Tibial nerve (tissue), 4 donors: Measurements from ENCODE around the gene MAP4K2. TPM values are rescaled to one million over a fixed set of nuclear protein-coding genes. Genes with fewer than 3 reads are reported as not detected.

Experiments
- DNase-seq, 2 donors: peaks; one replicate each; pipeline ENCODE4 v3.0.0-alpha.2; 2019; ENCODE audit warnings: low spot score in 2 of 2
- H3K27ac ChIP-seq, 4 donors: fragments of 200-600 bp; sonication (generic) in 3 of 4; one replicate each; pipeline ENCODE4 v1.5.1; 2017 to 2019; ENCODE audit warnings: mild to moderate bottlenecking in 1 of 4
- H3K27me3 ChIP-seq, 2 donors: fragments of 200-600 bp; sonication (generic) in 1 of 2; one replicate each; pipeline versions ENCODE4 v1.5.1 to v1.6.0; 2017 to 2019
- H3K36me3 ChIP-seq, 3 donors: fragments of 200-600 bp; sonication (generic); one replicate each; pipeline ENCODE4 v1.5.1; 2018 to 2019
- H3K4me1 ChIP-seq, 4 donors: fragments of 200-600 bp; sonication (generic) in 3 of 4; one replicate each; pipeline ENCODE4 v1.5.1; 2017 to 2019
- H3K4me3 ChIP-seq, 4 donors: fragments of 200-600 bp; sonication (generic) in 3 of 4; one replicate each; pipeline ENCODE4 v1.5.1; 2017 to 2019; ENCODE audit warnings: mild to moderate bottlenecking in 1 of 4, moderate library complexity in 1 of 4
- H3K9me3 ChIP-seq, 4 donors: fragments of 200-600 bp; sonication (generic) in 3 of 4; one replicate each; pipeline ENCODE4 v1.5.1; 2017 to 2019
- CTCF ChIP-seq, 5 experiments: fragments of 200-600 bp in 3 of 5; fragments of 450-650 bp in 2 of 5; sonication (generic) in 3 of 5; IDR thresholded peaks; one replicate each; pipeline ENCODE4 v1.5.1; 2016 to 2019; ENCODE audit warnings: antibody characterized with exemption in 5 of 5, mild to moderate bottlenecking in 3 of 5, moderate library complexity in 2 of 5
- EP300 ChIP-seq, 2 donors: sonication (generic); formaldehyde crosslinking; IDR thresholded peaks; one replicate each; pipeline ENCODE4 v1.6.1; 2017; ENCODE audit warnings: antibody characterized with exemption in 2 of 2, mild to moderate bottlenecking in 1 of 2
- POLR2A ChIP-seq, 2 donors: fragments of 450-650 bp; IDR thresholded peaks; one replicate each; pipeline ENCODE4 v1.6.1; 2017; ENCODE audit warnings: antibody characterized with exemption in 2 of 2, mild to moderate bottlenecking in 2 of 2, moderate library complexity in 2 of 2
- WGBS, 2 donors: methylation state at CpG; one replicate each; pipeline ENCODE4 v1.1.5; 2018; 5-methylcytosine and 5-hydroxymethylcytosine counted together
- total RNA-seq, 4 donors: library from RNA; depleted of rRNA; stranded (reverse); fragments of >200 nt; gene quantifications; one replicate each; pipeline ENCODE4 v1.1.0, GENCODE V29; 2016

Gene MAP4K2
- total RNA-seq, 4 donors from 2014 or later = 10.6 to 22.2 (median 13.5) TPM

GRCh38 chr11:64829536-64830251 lies 26.7 kb upstream of the MAP4K2 start:
- WGBS, 2 donors = 82 to 89% methylated on average over 16 to 32 of the region's 43 CpGs
- Histone ChIP-seq H3K36me3 (no peaks in the 10 kb centered on the region), H3K4me1 (no peaks in the 10 kb centered on the region), H3K4me3 (no peak overlapping the region), H3K27ac (no peak overlapping the region), H3K9me3 (no peaks in the 10 kb centered on the region), H3K27me3 (no peaks in the 10 kb centered on the region)
- TF ChIP-seq POLR2A (IDR thresholded peaks at IDR 0.05) (no peak), CTCF (IDR thresholded peaks at IDR 0.05) (no peak), EP300 (IDR thresholded peaks at IDR 0.05) (no peak)
- DNase-seq = no peak

- Histone ChIP-seq H3K4me3 (no peak overlapping the region), H3K36me3 (no peaks in the 10 kb centered on the region), H3K4me1 (no peaks in the 10 kb centered on the region), H3K9me3 (no peaks in the 10 kb centered on the region), H3K27ac (no peak overlapping the region), H3K27me3 (no peaks in the 10 kb centered on the region)
- WGBS, 2 donors = 91 to 94% methylated on average over 15 to 18 of the region's 22 CpGs
- no peak for DNase-seq
- TF ChIP-seq CTCF (IDR thresholded peaks at IDR 0.05) (no peak), POLR2A (IDR thresholded peaks at IDR 0.05) (no peak), EP300 (IDR thresholded peaks at IDR 0.05) (no peak)
These were observed 24.4 kb upstream of the MAP4K2 start for GRCh38 chr11:64827451-64827839.

GRCh38 chr11:64826578-64827450 lies 23.8 kb upstream of the MAP4K2 start:
- no peak for DNase-seq
- TF ChIP-seq CTCF (IDR thresholded peaks at IDR 0.05) (no peak), EP300 (IDR thresholded peaks at IDR 0.05) (no peak), POLR2A (IDR thresholded peaks at IDR 0.05) (no peak)
- Histone ChIP-seq H3K4me3 (no peak overlapping the region), H3K36me3 (no peaks in the 10 kb centered on the region), H3K4me1 (no peaks in the 10 kb centered on the region), H3K27me3 (no peaks in the 10 kb centered on the region), H3K27ac (no peak overlapping the region), H3K9me3 (no peaks in the 10 kb centered on the region)
- WGBS, 2 donors = 87 to 90% methylated on average over 52 of the region's 52 CpGs

- H3K36me3 ChIP-seq = no peaks in the 10 kb centered on the region
- H3K9me3 ChIP-seq = no peaks in the 10 kb centered on the region
- 88 to 94% methylated on average over 6 to 7 of the region's 7 CpGs for WGBS, 2 donors
- TF ChIP-seq CTCF (IDR thresholded peaks at IDR 0.05) (no peak), POLR2A (IDR thresholded peaks at IDR 0.05) (no peak), EP300 (IDR thresholded peaks at IDR 0.05) (no peak)
- H3K4me1 ChIP-seq = no peaks in the 10 kb centered on the region
- H3K27ac ChIP-seq = no peak overlapping the region
- no peak overlapping the region for H3K4me3 ChIP-seq
- H3K27me3 ChIP-seq = no peaks in the 10 kb centered on the region
- DNase-seq = no peak
These were observed 23.0 kb upstream of the MAP4K2 start for GRCh38 chr11:64826062-64826461.

- H3K27me3 ChIP-seq = no peaks in the 10 kb centered on the region
- TF ChIP-seq POLR2A (IDR thresholded peaks at IDR 0.05) (no peak), EP300 (IDR thresholded peaks at IDR 0.05) (no peak), CTCF (IDR thresholded peaks at IDR 0.05) (no peak)
- H3K9me3 ChIP-seq = no peaks in the 10 kb centered on the region
- no peak overlapping the region for H3K27ac ChIP-seq
- no peak for DNase-seq
- H3K4me1 ChIP-seq = no peaks in the 10 kb centered on the region
- WGBS, 2 donors = 49 to 52% methylated on average over 11 of the region's 11 CpGs
- H3K4me3 ChIP-seq = no peak overlapping the region
- H3K36me3 ChIP-seq = no peaks in the 10 kb centered on the region
These were observed 20.6 kb upstream of the MAP4K2 start for GRCh38 chr11:64823568-64824119.
